HG03378 (cell line): ENCODE results near the gene HEXD.
"Not testable (repeated sequence)": the region's sequence is repeated elsewhere in the genome, so short reads cannot be mapped to it uniquely, and the experiment has no call there.

Experiments
- ATAC-seq: cut with Tn5 transposase; IDR thresholded peaks from one replicate; pipeline ENCODE4 v1.9.1; 2021; ENCODE audit warnings: mild to moderate bottlenecking, moderate library complexity; ENCODE audit not compliant: unreplicated experiment

Gene HEXD

DNA sequence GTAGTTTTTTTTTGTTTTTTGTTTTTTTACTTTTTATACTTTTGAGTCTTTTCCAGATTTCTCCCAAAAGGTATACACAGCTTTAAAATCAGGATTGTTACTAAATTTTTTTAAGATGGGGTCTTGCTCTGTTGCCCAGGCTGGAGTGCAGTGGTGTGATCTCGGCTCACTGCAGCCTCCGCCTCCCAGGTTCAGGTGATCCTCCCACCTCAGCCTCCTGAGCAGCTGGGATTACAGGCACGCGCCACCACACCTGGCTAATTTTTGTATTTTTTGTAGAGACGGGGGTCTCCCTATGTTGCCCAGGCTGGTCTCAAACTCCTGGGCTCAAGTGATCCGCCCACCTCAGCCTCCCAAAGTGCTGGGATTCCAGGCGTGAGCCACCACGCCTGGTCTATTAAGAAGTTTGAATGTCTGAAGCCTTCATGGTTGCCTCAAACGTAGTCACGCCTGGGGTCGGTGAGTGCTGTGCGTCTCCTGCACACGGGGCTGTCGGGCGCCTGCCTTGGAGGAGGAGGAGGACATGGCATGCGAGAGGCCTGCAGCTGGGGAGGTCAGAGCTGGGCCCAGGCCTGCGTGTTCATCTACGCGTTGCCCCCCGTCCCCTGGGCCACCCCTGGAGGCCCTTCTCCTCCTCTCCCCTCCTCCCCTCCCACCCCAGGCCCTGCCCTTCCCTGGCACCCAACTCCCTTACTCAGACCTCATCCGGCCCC lies 35.8 kb upstream of the HEXD start:
- not testable (repeated sequence) for ATAC-seq

GRCh38 chr17:82382933-82383255 lies 35.3 kb upstream of the HEXD start:
- ATAC-seq, result no peak

- ATAC-seq, result no peak
These were observed 34.7 kb upstream of the HEXD start for GRCh38 chr17:82383411-82383810.

GRCh38 chr17:82384051-82384729 lies 34.0 kb upstream of the HEXD start:
- no peak for ATAC-seq

DNA sequence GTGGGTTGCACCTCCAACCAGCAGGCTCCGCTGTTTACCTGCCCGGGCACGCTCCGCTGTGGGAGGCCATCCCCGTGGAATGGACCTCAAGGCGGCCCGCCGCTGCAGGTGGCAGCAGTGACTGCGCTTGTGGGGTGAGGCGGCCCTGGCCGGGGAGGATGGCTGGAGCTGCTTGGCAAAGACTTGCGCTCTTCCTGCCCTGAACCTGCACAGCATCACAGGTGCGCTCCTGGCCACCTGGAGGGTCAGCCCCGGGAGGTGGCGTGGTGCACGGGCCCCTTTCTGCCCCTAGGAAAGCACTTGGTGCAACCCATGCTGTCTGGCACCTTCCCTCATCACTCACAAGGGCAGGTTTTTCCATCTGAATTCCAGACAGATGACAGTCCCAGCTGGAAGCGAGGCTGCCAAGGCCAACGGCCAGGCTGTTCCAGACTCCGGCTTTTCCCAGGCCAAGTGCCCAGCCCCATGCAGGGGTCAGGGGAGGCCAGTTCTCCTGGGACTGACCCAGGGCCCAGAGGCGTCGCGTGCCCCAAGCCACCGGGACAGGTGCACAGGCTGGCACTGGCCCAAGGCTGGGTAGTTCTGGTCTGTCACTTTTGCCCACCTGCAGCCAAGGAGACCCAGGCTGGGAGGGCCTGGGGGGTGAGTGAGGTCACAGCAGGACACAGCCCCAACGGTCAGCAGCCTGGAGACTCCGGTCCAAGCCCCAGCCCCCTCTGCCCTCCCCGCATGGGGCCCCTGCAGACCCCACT lies 33.2 kb upstream of the HEXD start:
- ATAC-seq, result no peak

DNA sequence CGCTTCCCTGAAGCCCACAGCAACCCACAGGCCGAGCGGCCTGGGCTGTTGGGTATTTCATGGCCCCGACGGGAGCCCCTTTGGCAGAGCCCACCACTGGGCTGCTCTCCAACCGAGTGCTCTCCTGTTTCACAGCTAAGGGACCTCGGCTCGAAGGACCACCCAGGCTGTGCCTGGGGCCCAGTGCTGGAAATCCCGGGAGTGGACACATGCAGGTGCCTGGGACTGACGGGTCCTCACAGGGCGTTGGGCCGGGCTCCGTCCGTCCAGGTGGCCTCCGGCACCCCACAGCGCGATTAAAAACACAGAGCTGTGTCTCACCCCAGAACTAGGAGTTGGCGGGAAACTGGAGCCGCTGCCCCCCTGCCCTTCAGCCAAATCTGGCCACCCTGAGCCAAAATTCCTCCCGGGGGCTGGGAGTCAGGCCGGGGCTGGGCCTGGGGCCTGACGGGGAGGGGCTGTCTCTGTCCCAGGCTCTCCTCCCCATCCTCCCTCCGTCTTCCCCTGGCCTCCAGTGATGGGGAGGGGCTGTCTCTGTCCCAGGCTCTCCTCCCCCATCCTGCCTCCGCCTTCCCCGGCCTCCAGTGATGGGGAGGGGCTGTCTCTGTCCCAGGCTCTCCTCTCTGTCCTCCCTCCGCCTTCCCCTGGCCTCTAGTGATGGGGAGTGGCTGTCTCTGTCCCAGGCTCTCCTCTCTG lies 32.4 kb upstream of the HEXD start:
- ATAC-seq, result no peak

DNA sequence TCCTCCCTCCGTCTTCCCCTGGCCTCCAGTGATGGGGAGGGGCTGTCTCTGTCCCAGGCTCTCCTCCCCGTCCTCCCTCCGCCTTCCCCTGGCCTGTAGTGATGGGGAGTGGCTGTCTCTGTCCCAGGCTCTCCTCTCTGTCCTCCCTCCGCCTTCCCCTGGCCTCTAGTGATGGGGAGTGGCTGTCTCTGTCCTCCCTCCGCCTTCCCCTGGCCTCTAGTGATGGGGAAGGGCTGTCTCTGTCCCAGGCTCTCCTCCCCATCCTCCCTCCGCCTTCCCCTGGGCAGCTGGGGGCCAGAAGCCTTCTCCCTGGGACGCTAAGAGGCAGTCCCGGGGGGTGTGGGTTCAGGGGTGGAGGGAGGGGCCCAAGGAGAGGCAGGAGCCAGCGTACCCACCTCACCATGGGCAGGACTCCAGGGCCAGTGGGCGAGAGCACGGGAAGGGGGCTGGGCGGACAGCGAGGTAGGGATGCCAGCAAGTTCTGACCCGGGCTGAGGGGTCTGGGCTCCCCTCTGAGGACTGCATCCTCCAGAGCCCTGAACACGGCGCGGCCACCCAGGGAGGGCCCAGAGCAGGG lies 31.8 kb upstream of the HEXD start:
- no peak for ATAC-seq

DNA sequence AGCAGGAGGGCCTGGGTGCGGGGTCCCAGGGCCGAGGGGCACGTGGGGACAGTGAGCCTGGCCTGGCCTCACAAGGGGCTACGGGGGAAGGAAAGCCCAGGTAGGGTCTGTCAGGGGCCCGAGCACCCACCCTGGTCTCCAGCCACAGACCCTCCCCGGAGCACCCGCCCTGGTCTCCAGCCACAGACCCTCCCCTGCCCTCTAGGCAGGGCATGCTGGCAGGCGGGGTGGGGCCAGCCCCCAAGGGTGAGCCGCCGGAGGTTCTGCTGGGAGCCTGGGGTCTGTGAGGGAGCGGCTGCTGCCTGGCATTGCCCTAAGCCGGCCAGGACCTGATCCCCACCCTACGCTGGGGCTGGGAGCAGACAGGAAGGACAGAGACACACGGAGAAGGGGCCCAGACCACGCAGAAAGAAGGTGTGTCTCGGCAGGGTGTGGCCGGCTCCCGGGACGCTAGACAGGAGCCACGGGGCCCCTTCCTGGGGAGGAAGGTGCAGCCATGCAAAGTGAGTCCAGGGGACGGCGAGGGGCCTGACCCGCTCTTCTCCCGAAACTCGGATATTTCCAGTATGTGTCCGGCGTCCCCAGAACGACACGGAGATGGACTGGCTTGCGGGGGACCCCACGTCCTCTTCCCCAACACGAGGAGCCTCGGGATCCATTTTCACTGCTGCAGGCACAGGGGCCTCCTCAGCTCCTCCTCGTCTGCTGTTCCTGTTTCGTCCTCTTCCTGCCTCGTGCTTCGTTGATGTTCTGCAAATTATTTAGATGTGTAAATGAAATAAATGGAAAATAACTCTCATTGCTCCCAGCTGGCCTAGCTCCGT lies 31.1 kb upstream of the HEXD start:
- ATAC-seq, result no peak

DNA sequence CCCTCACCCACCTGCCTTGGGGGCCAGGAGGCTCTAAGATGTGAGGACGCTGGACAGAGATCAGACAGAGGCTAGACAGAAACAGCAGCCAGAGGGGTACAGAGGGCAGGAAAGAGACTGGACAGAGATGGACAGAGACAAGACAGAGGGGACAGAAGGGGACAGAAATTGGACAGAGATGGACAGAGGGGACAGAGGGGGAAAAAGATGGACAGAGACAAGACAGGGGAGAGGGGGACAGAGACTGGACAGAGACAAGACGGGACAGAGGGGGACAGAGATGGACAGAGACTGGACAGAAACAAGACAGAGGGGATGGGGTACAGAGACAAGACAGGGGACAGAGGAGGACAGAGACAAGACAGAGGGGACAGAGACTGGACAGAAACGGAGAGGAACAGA lies 30.4 kb upstream of the HEXD start:
- ATAC-seq, result no peak

- no peak for ATAC-seq
These were observed 29.8 kb upstream of the HEXD start for GRCh38 chr17:82388223-82388921.

GRCh38 chr17:82388922-82389283 lies 29.2 kb upstream of the HEXD start:
- ATAC-seq, result no peak

DNA sequence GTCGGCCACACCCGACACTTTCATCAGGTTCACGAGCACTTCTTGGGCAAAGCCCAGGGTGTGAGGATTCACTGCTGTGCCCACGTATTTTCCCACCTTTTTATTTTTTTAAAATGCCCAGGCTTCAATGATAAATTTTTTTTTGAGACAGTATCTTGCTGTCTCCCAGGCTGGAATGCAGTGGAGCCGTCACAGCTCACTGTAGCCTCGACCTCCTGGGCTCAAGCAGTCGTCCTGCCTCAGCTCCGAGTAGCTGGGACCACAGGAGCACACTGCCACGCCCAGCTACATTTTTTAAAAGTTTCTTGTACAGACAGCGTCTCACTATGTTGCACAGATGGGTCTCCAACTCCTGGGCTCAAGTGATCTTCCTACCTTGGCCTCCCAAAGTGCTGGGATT lies 28.8 kb upstream of the HEXD start:
- no peak for ATAC-seq

GRCh38 chr17:82390015-82390859 lies 27.9 kb upstream of the HEXD start:
- no peak for ATAC-seq

DNA sequence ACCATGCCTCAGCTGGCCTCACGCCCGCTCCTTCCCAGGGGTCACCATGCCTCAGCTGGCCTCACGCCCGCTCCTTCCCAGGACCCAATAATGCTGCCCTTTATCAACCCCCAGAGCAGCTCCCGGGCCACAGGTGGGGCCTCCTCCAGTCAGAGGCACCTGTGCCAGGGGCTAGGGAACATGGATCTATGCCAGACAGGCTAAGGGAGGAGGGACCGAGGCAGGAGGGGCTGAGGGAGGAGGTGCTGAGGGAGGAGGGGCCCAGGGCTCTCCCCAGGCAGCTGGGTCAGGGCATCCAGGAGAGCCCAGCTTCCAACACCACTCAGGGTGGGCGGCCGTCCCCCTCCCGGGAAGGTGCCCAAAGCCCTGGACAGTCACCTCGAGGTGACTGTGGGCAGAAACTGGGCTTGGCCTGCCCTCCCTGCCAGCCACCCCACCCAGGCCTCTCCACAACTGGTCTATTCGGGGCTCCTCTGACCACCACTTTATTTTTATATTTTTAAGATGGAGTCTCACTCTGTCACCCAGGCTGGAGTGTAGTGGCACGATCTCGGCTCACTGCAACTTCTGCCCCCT lies 27.2 kb upstream of the HEXD start:
- no peak for ATAC-seq

- ATAC-seq, result no peak
These were observed 26.6 kb upstream of the HEXD start for GRCh38 chr17:82391496-82392066.

DNA sequence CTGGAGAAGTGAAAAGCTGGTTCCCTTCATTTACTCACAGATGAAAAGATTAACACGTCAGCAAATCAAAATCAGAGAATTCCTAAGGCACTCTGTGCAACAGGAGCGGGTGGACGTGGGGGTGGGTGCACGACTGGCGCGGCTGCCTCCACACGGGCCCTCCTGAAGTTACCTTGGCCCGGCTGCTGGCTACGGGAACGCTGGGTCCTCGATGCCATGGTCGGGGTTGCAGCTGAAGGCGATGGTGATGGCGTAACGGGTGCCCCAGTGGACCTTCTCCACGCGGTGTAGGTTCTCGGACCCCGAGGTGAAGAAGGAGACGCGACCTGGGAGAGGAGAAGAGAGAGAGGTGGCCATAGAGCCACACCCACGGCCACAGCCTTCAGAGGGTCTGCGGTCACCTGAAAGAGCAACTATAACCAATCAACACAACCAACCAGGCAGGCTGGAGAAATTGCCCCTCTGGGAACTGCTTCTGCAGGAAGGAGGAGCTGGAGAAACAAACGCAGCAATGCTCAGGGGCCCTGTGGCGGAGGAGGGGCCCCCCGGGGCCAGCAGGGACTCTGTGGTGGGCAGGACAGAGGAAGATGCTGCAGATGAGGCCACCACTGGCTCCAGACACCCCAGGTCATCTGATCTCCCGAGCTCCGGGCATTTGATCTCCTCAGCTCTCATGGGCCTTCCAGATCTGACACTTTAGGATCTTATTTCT lies 25.8 kb upstream of the HEXD start:
- ATAC-seq, result no peak

- no peak for ATAC-seq
These were observed 25.2 kb upstream of the HEXD start for GRCh38 chr17:82392941-82393340.

- no peak for ATAC-seq
These were observed 23.9 kb upstream of the HEXD start for GRCh38 chr17:82394278-82394677.
